Ovary (tissue), 3 donors: Measurements from ENCODE around the gene RSF1.

Source experiments
- EP300 ChIP-seq: sonication (generic); formaldehyde crosslinking; IDR thresholded peaks from one replicate; pipeline ENCODE4 v1.6.1; 2017; ENCODE audit warnings: antibody characterized with exemption
- POLR2A ChIP-seq: fragments of 450-650 bp; IDR thresholded peaks from one replicate; pipeline ENCODE4 v1.6.1; 2017; ENCODE audit warnings: antibody characterized with exemption, mild to moderate bottlenecking, moderate library complexity
- TF ChIP-seq, protein P1 (sequence below), 3 donors: fragments of 450-650 bp in 2 of 3; fragments of 200-600 bp in 1 of 3; IDR thresholded peaks; one replicate each; pipeline versions ENCODE4 v1.5.1 to v1.8.0; 2016 to 2022; ENCODE audit warnings: antibody characterized with exemption in 3 of 3, mild to moderate bottlenecking in 1 of 3
- donor health status: DM: no; HTN: no; CAD: no.

DNA sequence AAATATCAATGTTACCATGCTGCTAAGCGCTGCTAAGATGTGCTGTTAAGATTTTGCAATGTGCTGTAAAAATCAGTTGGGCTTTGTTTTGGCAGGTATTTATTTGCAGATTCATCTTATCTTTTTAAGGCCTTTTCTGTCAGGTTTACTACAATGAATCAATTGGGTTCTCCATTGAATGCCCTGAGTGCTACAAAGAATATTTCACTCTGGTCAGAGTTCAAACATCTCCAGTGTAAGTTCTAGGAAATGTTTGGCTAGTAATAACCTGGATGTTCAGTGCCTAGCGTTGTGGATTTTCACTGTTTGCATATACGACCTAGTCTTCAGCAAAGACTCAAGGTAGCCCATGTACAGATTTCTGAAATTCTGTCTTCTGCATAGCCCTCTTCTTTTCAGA is 36.0 kb downstream of the RSF1 start:
- TF ChIP-seq POLR2A: no peak
- TF ChIP-seq, protein P1, sequence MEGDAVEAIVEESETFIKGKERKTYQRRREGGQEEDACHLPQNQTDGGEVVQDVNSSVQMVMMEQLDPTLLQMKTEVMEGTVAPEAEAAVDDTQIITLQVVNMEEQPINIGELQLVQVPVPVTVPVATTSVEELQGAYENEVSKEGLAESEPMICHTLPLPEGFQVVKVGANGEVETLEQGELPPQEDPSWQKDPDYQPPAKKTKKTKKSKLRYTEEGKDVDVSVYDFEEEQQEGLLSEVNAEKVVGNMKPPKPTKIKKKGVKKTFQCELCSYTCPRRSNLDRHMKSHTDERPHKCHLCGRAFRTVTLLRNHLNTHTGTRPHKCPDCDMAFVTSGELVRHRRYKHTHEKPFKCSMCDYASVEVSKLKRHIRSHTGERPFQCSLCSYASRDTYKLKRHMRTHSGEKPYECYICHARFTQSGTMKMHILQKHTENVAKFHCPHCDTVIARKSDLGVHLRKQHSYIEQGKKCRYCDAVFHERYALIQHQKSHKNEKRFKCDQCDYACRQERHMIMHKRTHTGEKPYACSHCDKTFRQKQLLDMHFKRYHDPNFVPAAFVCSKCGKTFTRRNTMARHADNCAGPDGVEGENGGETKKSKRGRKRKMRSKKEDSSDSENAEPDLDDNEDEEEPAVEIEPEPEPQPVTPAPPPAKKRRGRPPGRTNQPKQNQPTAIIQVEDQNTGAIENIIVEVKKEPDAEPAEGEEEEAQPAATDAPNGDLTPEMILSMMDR (IDR thresholded peaks at IDR 0.05): no peak
- no peak for TF ChIP-seq EP300
